HUES48 (cell line): ENCODE measurements around the gene SLC13A2.
"Not testable (repeated sequence)": the region's sequence is repeated elsewhere in the genome, so short reads cannot be mapped to it uniquely, and the experiment has no call there.

Experiments
- H3K27ac ChIP-seq: one replicate; pipeline ENCODE4 v1.7.0; 2013; ENCODE audit warnings: low read depth, low read length, inconsistent platforms
- H3K27me3 ChIP-seq: 2 replicates; pipeline ENCODE4 v1.6.1; 2013; ENCODE audit warnings: mild to moderate bottlenecking, low read length; ENCODE audit not compliant: control insufficient read depth, insufficient read depth
- H3K36me3 ChIP-seq: 2 replicates; pipeline ENCODE4 v1.6.1; 2013; ENCODE audit warnings: low read length; ENCODE audit not compliant: control insufficient read depth, insufficient read depth
- H3K4me1 ChIP-seq: 2 replicates; pipeline ENCODE4 v1.6.1; 2013; ENCODE audit warnings: mild to moderate bottlenecking, low read length; ENCODE audit not compliant: control insufficient read depth, insufficient read depth
- H3K4me3 ChIP-seq: 2 replicates; pipeline ENCODE4 v1.5.1; 2013; ENCODE audit warnings: mild to moderate bottlenecking, low read depth, low read length
- H3K9ac ChIP-seq: 2 replicates; pipeline ENCODE4 v1.6.1; 2013; ENCODE audit warnings: mild to moderate bottlenecking, low read depth, low read length, moderate library complexity
- H3K9me3 ChIP-seq: 2 replicates; pipeline ENCODE4 v1.6.1; 2013; ENCODE audit warnings: low read length; ENCODE audit not compliant: control insufficient read depth, insufficient read depth

The SLC13A2 gene

GRCh38 chr17:28473542-28473941, at the start of gene SLC13A2:
Gene SLC13A2, plus strand, starts transcription at chr17:28473644. Its CDS starts 69 bp downstream, at chr17:28473713.
- no peak within 1 kb of the TSS for H3K27ac ChIP-seq
- no peak within 1 kb of the TSS for H3K4me3 ChIP-seq
- no peaks in the 10 kb centered on the region for H3K27me3 ChIP-seq
- no peak within 1 kb of the TSS for H3K9ac ChIP-seq
- H3K36me3 ChIP-seq: no peaks in the 10 kb centered on the region
- H3K4me1 ChIP-seq: no peaks in the 10 kb centered on the region
- H3K9me3 ChIP-seq: no peaks in the 10 kb centered on the region

- H3K9ac ChIP-seq: no peak overlapping the region
- H3K27me3 ChIP-seq: no peaks in the 10 kb centered on the region
- H3K4me3 ChIP-seq: no peak overlapping the region
- H3K9me3 ChIP-seq: no peaks in the 10 kb centered on the region
- no peak overlapping the region for H3K27ac ChIP-seq
- H3K4me1 ChIP-seq: no peaks in the 10 kb centered on the region
- no peaks in the 10 kb centered on the region for H3K36me3 ChIP-seq
These were observed 48.2 kb upstream of the SLC13A2 start for GRCh38 chr17:28425206-28425605.

DNA sequence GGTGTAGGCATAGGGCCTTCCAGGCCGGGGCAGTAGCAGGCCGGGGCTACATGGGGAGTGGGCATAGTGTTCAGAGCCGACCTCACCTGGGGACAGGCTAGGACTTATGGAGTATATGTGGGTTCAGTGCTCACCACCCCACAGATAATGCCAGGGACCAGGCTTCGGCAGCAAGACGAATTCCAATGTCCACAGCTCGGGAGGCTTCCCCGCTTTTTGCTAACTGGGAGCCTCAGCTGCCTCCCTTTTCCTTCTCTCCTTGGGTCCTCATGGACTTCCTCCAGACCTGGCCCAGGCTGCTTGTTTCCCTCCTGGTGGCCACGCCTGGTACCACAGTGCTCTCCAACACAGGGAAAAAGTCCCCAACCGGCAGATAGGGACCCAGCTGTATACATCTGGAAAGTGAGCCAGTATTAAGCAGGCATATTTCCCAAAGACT, 47.3 kb upstream of the SLC13A2 start:
- no peaks in the 10 kb centered on the region for H3K27me3 ChIP-seq
- H3K4me1 ChIP-seq: no peaks in the 10 kb centered on the region
- no peak overlapping the region for H3K27ac ChIP-seq
- no peak overlapping the region for H3K4me3 ChIP-seq
- no peak overlapping the region for H3K9ac ChIP-seq
- H3K9me3 ChIP-seq: no peaks in the 10 kb centered on the region
- no peaks in the 10 kb centered on the region for H3K36me3 ChIP-seq

- Histone ChIP-seq H3K4me3 (no peak overlapping the region), H3K27ac (no peak overlapping the region), H3K27me3 (no peaks in the 10 kb centered on the region), H3K9ac (no peak overlapping the region), H3K4me1 (no peaks in the 10 kb centered on the region), H3K9me3 (no peaks in the 10 kb centered on the region), H3K36me3 (no peaks in the 10 kb centered on the region)
These were observed 46.1 kb upstream of the SLC13A2 start for GRCh38 chr17:28427371-28427770.

DNA sequence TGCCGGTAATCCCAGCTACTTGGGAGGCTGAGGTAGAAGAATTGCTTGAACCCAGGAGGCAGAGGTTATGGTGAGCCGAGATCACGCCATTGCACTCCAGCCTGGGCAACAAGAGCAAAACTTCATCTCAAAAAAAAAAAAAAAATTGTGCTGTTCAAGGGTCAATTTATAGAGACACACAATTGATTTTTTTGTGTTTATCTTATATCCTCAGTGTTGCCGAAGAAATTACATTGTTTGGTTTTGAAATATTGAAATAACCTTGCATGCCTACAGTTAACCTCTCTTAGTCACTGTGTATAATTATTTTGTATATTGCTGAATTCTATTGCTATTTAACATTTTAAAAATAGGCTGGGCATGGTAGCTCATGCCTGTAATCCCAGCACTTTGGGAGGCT, 45.5 kb upstream of the SLC13A2 start:
- H3K27me3 ChIP-seq, H3K9ac ChIP-seq, H3K4me1 ChIP-seq, H3K4me3 ChIP-seq, H3K27ac ChIP-seq, H3K9me3 ChIP-seq, H3K36me3 ChIP-seq: not testable (repeated sequence)

DNA sequence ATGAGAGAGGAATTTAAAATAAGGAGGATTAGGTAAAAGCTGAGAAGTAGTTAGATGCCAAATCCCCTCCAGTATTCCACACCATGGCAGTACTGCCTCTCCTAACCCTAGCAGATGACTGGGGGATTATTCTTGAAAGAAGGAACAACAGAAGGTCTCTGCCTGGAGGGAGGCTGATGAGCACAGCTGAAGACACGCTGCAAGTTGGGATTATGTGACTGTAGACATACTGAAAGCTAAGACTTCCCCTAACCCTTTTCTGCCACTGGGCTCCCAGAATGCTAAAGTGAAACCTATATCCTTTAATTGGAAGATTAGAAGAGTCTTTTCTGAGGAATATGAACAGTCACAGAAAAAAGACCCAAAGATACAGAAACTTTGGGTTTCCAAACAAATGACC, 39.7 kb upstream of the SLC13A2 start:
- H3K36me3 ChIP-seq: no peaks in the 10 kb centered on the region
- no peak overlapping the region for H3K4me3 ChIP-seq
- H3K9ac ChIP-seq: no peak overlapping the region
- no peak overlapping the region for H3K27ac ChIP-seq
- no peaks in the 10 kb centered on the region for H3K27me3 ChIP-seq
- no peaks in the 10 kb centered on the region for H3K4me1 ChIP-seq
- no peaks in the 10 kb centered on the region for H3K9me3 ChIP-seq

GRCh38 chr17:28434326-28434725, 39.1 kb upstream of the SLC13A2 start:
- H3K9me3 ChIP-seq, H3K9ac ChIP-seq, H3K36me3 ChIP-seq, H3K27me3 ChIP-seq, H3K4me3 ChIP-seq, H3K4me1 ChIP-seq, H3K27ac ChIP-seq: not testable (repeated sequence)

- Histone ChIP-seq H3K27ac (no peak overlapping the region), H3K4me1 (no peaks in the 10 kb centered on the region), H3K36me3 (no peaks in the 10 kb centered on the region), H3K4me3 (no peak overlapping the region), H3K9me3 (no peaks in the 10 kb centered on the region), H3K27me3 (no peaks in the 10 kb centered on the region), H3K9ac (no peak overlapping the region)
These were observed 29.4 kb upstream of the SLC13A2 start for GRCh38 chr17:28443901-28444638.

DNA sequence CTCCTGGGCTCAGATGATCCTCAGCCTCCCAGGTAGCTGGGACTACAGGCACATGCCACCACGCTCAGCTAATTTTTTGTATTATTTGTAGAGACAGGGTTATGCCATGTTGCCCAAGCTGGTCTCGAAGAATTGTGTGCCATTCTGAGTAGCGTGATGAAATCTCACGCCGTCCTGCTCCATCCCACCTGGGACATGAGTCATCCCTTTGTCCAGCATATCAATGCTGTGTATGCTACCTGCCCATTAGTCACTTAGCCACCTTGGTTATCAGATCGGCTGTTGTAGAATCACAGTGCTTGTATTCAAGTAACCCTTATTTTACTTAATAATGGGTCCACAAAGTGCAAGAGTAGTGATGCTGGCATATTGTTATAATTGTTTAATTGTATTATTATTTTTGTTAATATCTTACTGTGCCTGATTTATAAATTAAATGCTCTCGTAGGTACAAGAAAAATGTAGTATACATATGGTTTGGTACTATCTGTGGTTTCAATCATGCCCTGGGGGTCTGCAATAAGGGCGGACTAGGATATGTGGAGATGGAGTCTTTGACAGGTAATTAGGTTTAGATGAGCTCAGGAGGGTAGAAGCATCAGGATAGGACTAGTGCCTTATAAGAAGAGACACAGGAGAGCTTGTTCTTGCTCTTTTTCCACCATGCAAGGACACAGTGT, 26.6 kb upstream of the SLC13A2 start:
- Histone ChIP-seq H3K9ac (no peak overlapping the region), H3K9me3 (no peaks in the 10 kb centered on the region), H3K27ac (no peak overlapping the region), H3K4me3 (no peak overlapping the region), H3K36me3 (no peaks in the 10 kb centered on the region), H3K4me1 (no peaks in the 10 kb centered on the region), H3K27me3 (no peaks in the 10 kb centered on the region)

DNA sequence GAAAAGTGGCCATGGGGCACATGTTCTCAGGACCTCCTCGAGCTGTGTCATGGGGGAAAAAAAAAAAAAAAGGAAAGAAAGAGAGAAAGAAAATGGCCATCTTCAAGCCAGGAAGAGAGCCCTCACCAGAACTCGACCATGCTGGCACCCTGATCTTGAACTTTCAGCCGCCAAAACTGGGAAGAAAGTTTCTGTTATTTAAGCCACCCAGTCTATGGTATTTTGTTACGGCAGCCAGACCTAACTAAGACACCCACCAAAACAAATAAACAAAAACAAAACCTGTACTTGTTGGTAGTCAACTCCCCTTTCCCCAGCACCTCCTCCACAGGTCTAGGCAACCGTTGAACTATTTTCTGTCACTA, 26.1 kb upstream of the SLC13A2 start:
- Histone ChIP-seq H3K9me3 (no peaks in the 10 kb centered on the region), H3K36me3 (no peaks in the 10 kb centered on the region), H3K27me3 (no peaks in the 10 kb centered on the region), H3K9ac (no peak overlapping the region), H3K4me1 (no peaks in the 10 kb centered on the region), H3K27ac (no peak overlapping the region), H3K4me3 (no peak overlapping the region)

- Histone ChIP-seq H3K27ac (no peak overlapping the region), H3K9ac (no peak overlapping the region), H3K36me3 (no peaks in the 10 kb centered on the region), H3K4me3 (no peak overlapping the region), H3K4me1 (no peaks in the 10 kb centered on the region), H3K9me3 (no peaks in the 10 kb centered on the region), H3K27me3 (no peaks in the 10 kb centered on the region)
These were observed 23.6 kb upstream of the SLC13A2 start for GRCh38 chr17:28449859-28450258.
